HG03439 (cell line): Measurements from ENCODE around the gene UBR4.

Experiments used
- ATAC-seq: cut with Tn5 transposase; IDR thresholded peaks from one replicate; pipeline ENCODE4 v1.9.1; 2021; ENCODE audit warnings: mild to moderate bottlenecking, moderate library complexity; ENCODE audit not compliant: unreplicated experiment

The UBR4 gene

GRCh38 chr1:19038732-19039131 lies 171.3 kb downstream of the UBR4 start:
- ATAC-seq, result no peak

GRCh38 chr1:19038096-19038495 lies 172.0 kb downstream of the UBR4 start:
- ATAC-seq, result no peak

GRCh38 chr1:19037659-19038058 lies 172.4 kb downstream of the UBR4 start:
- no peak for ATAC-seq

GRCh38 chr1:19036813-19037605 lies 173.1 kb downstream of the UBR4 start:
- no peak for ATAC-seq

GRCh38 chr1:19036041-19036812 lies 173.8 kb downstream of the UBR4 start:
- ATAC-seq, result no peak

GRCh38 chr1:19035377-19036040 lies 174.6 kb downstream of the UBR4 start:
- ATAC-seq, result no peak

- no peak for ATAC-seq
Measured at GRCh38 chr1:19034721-19035120, 175.3 kb downstream of the UBR4 start.

- no peak for ATAC-seq
Measured at GRCh38 chr1:19033926-19034680, 176.0 kb downstream of the UBR4 start.

GRCh38 chr1:19033515-19033839 lies 176.6 kb downstream of the UBR4 start:
- ATAC-seq, result no peak

- no peak for ATAC-seq
Measured at GRCh38 chr1:19032701-19033514, 177.2 kb downstream of the UBR4 start.

GRCh38 chr1:19032413-19032695 lies 177.7 kb downstream of the UBR4 start:
- no peak for ATAC-seq

- ATAC-seq, result no peak
Measured at GRCh38 chr1:19029191-19030085, 180.6 kb downstream of the UBR4 start.

GRCh38 chr1:19028546-19029129 lies 181.4 kb downstream of the UBR4 start:
- no peak for ATAC-seq

- no peak for ATAC-seq
Measured at GRCh38 chr1:19028110-19028509, 182.0 kb downstream of the UBR4 start.
